Caco-2 (cell line): ENCODE results near the gene RAMP3. TPM values are rescaled to one million over a fixed set of nuclear protein-coding genes. Genes with fewer than 3 reads are reported as not detected.

ENCODE experiments used
- BruUV-seq: library from RNA; stranded (reverse); fragments of 400-500 nt; replicated peaks from 2 replicates; lab custom pipeline; 2021; lab: Mats Ljungman, UMichigan
- CTCF ChIA-PET: fragments of 300-600 bp; sonication (Branson Sonifier 250); formaldehyde crosslinking; loops from one replicate; lab custom pipeline; 2022; ENCODE audit warnings: antibody characterized with exemption; lab: Charles Lee
- POLR2A ChIA-PET: fragments of 300-600 bp; sonication (Branson Sonifier 250); formaldehyde crosslinking; loops from one replicate; lab custom pipeline; 2022; ENCODE audit warnings: antibody characterized with exemption; lab: Charles Lee
- DNase-seq, 2 experiments: peaks; one replicate each; pipeline versions ENCODE4 v3.0.0 to v3.0.0-alpha.2; 2020 to 2022
- H3K27me3 ChIP-seq: replicated peaks from 2 replicates; pipeline ENCODE4 v1.6.0; 2011; ENCODE audit warnings: low read length; ENCODE audit not compliant: control insufficient read depth, insufficient read depth
- H3K36me3 ChIP-seq: 2 replicates; pipeline ENCODE4 v1.5.1; 2011; ENCODE audit warnings: low read length; ENCODE audit not compliant: control insufficient read depth, insufficient read depth
- H3K4me1 ChIP-seq: fragments of 250-450 bp; sonication (Bioruptor Pico); 2 replicates; pipeline ENCODE4 v1.5.1; 2020; ENCODE audit warnings: mild to moderate bottlenecking
- H3K4me3 ChIP-seq: 2 replicates; pipeline ENCODE4 v1.5.1; 2011; ENCODE audit warnings: low read depth, mild to moderate bottlenecking, control low read depth, low read length
- H3K9me3 ChIP-seq: fragments of 250-450 bp; sonication (Bioruptor Pico); 2 replicates; pipeline ENCODE4 v1.5.1; 2020; ENCODE audit warnings: mild to moderate bottlenecking, moderate library complexity
- H3K27ac Mint-ChIP-seq: one replicate; pipeline ENCODE4 v1.8.0; 2022; ENCODE audit warnings: mixed read lengths; ENCODE audit not compliant: unreplicated experiment
- H3K27me3 Mint-ChIP-seq: one replicate; pipeline ENCODE4 v1.8.0; 2022; ENCODE audit warnings: mixed read lengths; ENCODE audit not compliant: insufficient read depth, unreplicated experiment
- H3K36me3 Mint-ChIP-seq: one replicate; pipeline ENCODE4 v1.8.0; 2022; ENCODE audit warnings: mild to moderate bottlenecking, mixed read lengths; ENCODE audit not compliant: insufficient read depth, unreplicated experiment
- H3K4me1 Mint-ChIP-seq: one replicate; pipeline ENCODE4 v1.8.0; 2022; ENCODE audit warnings: low read depth, mixed read lengths; ENCODE audit not compliant: unreplicated experiment
- H3K4me3 Mint-ChIP-seq: one replicate; pipeline ENCODE4 v1.8.0; 2022; ENCODE audit warnings: mild to moderate bottlenecking, moderate library complexity, mixed read lengths; ENCODE audit not compliant: unreplicated experiment
- H3K9me3 Mint-ChIP-seq: one replicate; pipeline ENCODE4 v1.8.0; 2022; ENCODE audit warnings: mixed read lengths; ENCODE audit not compliant: unreplicated experiment
- intact Hi-C: fragments of 100-400 bp; cut with micrococcal nuclease; formaldehyde crosslinking; loops from one replicate; pipeline ENCODE4 v1.10.0; 2022; ENCODE audit not compliant: unreplicated experiment
- total RNA-seq: library from RNA; stranded (reverse); gene quantifications from 2 replicates; pipeline ENCODE4 v1.2.3, GENCODE V29; 2022
- TF ChIP-seq, protein P1 (sequence below), 2 experiments: fragments of 200-600 bp in 1 of 2; IDR thresholded peaks; 1 replicate in 1 of 2; 2 replicates in 1 of 2; pipeline versions ENCODE4 v1.5.1 to v1.8.0; 2011 to 2022; ENCODE audit warnings: antibody characterized with exemption in 1 of 2, control low read depth in 1 of 2, inconsistent platforms in 1 of 2, low read depth in 1 of 2, low read length in 1 of 2, mild to moderate bottlenecking in 1 of 2, moderate library complexity in 1 of 2; ENCODE audit not compliant: insufficient read depth in 1 of 2, severe bottlenecking in 1 of 2, unreplicated experiment in 1 of 2

Gene RAMP3
- total RNA-seq, 1 experiment from 2014 or later = not detected

DNA sequence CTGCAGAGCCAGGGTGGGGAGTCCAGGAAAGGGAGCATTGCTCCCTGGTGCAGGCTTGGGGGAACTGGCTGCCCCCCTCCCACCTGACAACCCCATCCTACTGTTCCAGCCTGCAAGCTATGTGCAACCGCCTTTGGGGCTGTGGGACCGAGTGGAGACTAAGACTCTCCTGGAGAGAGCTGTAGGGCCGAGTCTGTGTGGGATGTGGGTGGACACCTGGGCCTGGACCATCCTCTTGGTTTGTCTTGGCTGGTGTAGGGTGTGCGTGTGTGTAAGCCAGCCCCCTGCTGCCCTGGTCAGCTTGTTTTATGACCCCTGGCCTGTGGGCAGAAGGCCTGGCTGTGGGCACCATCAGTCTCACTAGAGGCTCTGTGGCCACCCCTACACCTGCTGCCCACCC is 1.6 kb upstream of the RAMP3 start:
- H3K4me3 Mint-ChIP-seq = no peak overlapping the region
- intact Hi-C loops = loop anchor here (10.0 kb wide), 1 partner anchor 509 kb away; no protein-coding TSS in a partner anchor
- peaks cover 12% of the 10 kb centered on the region for H3K27me3 Mint-ChIP-seq
- BruUV-seq = no TSS peak
- H3K36me3 ChIP-seq = no peaks in the 10 kb centered on the region
- DNase-seq = no peak
- H3K27ac Mint-ChIP-seq = no peak overlapping the region
- ChIA-PET CTCF (no interaction called here), POLR2A (no interaction called here)
- H3K9me3 ChIP-seq = no peaks in the 10 kb centered on the region
- H3K4me3 ChIP-seq = no peak overlapping the region
- no peaks in the 10 kb centered on the region for H3K27me3 ChIP-seq
- H3K9me3 Mint-ChIP-seq = no peaks in the 10 kb centered on the region
- no peaks in the 10 kb centered on the region for H3K4me1 Mint-ChIP-seq
- H3K36me3 Mint-ChIP-seq = no peaks in the 10 kb centered on the region
- H3K4me1 ChIP-seq = no peaks in the 10 kb centered on the region
- TF ChIP-seq, protein P1, sequence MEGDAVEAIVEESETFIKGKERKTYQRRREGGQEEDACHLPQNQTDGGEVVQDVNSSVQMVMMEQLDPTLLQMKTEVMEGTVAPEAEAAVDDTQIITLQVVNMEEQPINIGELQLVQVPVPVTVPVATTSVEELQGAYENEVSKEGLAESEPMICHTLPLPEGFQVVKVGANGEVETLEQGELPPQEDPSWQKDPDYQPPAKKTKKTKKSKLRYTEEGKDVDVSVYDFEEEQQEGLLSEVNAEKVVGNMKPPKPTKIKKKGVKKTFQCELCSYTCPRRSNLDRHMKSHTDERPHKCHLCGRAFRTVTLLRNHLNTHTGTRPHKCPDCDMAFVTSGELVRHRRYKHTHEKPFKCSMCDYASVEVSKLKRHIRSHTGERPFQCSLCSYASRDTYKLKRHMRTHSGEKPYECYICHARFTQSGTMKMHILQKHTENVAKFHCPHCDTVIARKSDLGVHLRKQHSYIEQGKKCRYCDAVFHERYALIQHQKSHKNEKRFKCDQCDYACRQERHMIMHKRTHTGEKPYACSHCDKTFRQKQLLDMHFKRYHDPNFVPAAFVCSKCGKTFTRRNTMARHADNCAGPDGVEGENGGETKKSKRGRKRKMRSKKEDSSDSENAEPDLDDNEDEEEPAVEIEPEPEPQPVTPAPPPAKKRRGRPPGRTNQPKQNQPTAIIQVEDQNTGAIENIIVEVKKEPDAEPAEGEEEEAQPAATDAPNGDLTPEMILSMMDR (IDR thresholded peaks at IDR 0.05; ENCODE audit: insufficient read depth in 1 of 2, low read depth in 1 of 2, low read length in 1 of 2, severe bottlenecking in 1 of 2, unreplicated experiment in 1 of 2) = no peak

DNA sequence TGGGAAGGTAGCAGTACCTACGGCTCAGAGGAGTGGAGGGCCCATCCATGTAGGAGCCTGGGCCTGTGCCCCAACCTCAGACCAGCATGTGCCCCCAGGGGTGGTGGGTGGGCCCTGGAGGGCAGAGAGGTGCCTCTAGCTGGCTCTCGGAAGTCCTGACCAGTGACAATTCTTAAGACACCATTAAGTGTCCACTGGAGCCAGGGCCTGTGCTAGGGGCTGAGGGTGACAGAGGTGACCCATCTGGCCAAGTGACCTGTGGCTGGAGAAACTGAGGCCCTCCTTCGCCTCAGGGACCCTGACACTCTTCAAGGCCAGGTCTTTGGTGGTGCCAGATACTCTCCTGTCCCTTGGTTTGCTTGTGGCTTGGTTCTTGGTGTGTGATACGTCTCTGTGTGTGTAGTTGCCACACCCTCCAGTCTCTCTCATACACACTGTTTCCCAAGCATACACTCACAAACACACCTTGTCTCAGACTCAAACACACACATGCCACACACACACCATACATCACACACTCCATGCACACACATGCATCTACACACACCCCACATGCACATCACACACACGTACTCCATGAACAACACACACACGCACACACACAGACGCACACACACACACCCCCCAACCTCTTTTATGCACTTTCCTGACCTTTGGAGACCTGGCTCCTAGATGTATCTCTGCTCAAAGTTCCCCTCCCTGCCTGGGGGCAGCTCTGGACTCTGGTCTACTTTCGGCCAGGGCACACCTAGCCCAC is 897 bp upstream of the RAMP3 start:
- no peaks in the 10 kb centered on the region for H3K36me3 ChIP-seq
- peaks cover 17% of the 10 kb centered on the region for H3K27me3 Mint-ChIP-seq
- no peak overlapping the region for H3K4me3 Mint-ChIP-seq
- H3K27me3 ChIP-seq = no peaks in the 10 kb centered on the region
- H3K4me3 ChIP-seq = no peak overlapping the region
- no peaks in the 10 kb centered on the region for H3K9me3 Mint-ChIP-seq
- no peak overlapping the region for H3K27ac Mint-ChIP-seq
- no peaks in the 10 kb centered on the region for H3K4me1 ChIP-seq
- intact Hi-C loops = loop anchor here (10.0 kb wide), 1 partner anchor 508 kb away; no protein-coding TSS in a partner anchor
- TF ChIP-seq, protein P1 (IDR thresholded peaks at IDR 0.05; ENCODE audit: insufficient read depth in 1 of 2, low read depth in 1 of 2, low read length in 1 of 2, severe bottlenecking in 1 of 2, unreplicated experiment in 1 of 2) = no peak
- H3K4me1 Mint-ChIP-seq = no peaks in the 10 kb centered on the region
- ChIA-PET POLR2A (no interaction called here), CTCF (no interaction called here)
- no peaks in the 10 kb centered on the region for H3K36me3 Mint-ChIP-seq
- no peaks in the 10 kb centered on the region for H3K9me3 ChIP-seq
- BruUV-seq = no TSS peak
- no peak for DNase-seq

DNA sequence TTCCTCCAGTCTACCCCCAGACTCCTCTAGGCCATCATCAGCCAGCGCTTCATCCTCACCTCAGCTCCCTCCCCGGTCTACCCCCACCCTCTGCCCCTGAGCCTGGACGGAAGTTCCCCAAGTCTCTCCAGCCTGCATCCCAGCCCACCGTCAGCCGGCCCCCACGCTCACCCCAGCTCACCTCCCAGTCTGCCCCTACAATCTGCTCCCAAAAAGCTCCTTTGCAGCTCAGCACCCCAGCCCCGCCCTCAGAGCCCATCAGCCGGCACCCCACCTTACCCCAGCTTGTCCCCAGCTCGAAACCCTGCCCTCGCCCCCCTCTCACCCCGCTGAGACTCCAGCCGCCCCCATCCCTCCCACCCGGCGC is 322 bp upstream of the RAMP3 start:
- POLR2A ChIA-PET = no interaction called here
- peaks cover 20% of the 10 kb centered on the region for H3K27me3 Mint-ChIP-seq
- H3K36me3 Mint-ChIP-seq = no peaks in the 10 kb centered on the region
- no peak overlapping the region for H3K4me3 Mint-ChIP-seq
- Histone ChIP-seq H3K9me3 (no peaks in the 10 kb centered on the region), H3K27me3 (no peaks in the 10 kb centered on the region), H3K4me3 (no peak overlapping the region), H3K4me1 (no peaks in the 10 kb centered on the region), H3K36me3 (no peaks in the 10 kb centered on the region)
- no TSS peak for BruUV-seq
- no peak overlapping the region for H3K27ac Mint-ChIP-seq
- intact Hi-C loops = loop anchor here (10.0 kb wide), 1 partner anchor 508 kb away; no protein-coding TSS in a partner anchor
- H3K9me3 Mint-ChIP-seq = no peaks in the 10 kb centered on the region
- no peaks in the 10 kb centered on the region for H3K4me1 Mint-ChIP-seq
- TF ChIP-seq, protein P1 (IDR thresholded peaks at IDR 0.05; ENCODE audit: insufficient read depth in 1 of 2, low read depth in 1 of 2, low read length in 1 of 2, severe bottlenecking in 1 of 2, unreplicated experiment in 1 of 2) = no peak
- DNase-seq = no peak
- CTCF ChIA-PET = no interaction called here
